GM21717 (cell line): ENCODE results near the gene CBFA2T3.

Experiments used
- ATAC-seq: cut with Tn5 transposase; IDR thresholded peaks from one replicate; pipeline ENCODE4 v1.9.1; 2021; ENCODE audit warnings: mild to moderate bottlenecking, moderate library complexity; ENCODE audit not compliant: unreplicated experiment

CBFA2T3 gene

DNA sequence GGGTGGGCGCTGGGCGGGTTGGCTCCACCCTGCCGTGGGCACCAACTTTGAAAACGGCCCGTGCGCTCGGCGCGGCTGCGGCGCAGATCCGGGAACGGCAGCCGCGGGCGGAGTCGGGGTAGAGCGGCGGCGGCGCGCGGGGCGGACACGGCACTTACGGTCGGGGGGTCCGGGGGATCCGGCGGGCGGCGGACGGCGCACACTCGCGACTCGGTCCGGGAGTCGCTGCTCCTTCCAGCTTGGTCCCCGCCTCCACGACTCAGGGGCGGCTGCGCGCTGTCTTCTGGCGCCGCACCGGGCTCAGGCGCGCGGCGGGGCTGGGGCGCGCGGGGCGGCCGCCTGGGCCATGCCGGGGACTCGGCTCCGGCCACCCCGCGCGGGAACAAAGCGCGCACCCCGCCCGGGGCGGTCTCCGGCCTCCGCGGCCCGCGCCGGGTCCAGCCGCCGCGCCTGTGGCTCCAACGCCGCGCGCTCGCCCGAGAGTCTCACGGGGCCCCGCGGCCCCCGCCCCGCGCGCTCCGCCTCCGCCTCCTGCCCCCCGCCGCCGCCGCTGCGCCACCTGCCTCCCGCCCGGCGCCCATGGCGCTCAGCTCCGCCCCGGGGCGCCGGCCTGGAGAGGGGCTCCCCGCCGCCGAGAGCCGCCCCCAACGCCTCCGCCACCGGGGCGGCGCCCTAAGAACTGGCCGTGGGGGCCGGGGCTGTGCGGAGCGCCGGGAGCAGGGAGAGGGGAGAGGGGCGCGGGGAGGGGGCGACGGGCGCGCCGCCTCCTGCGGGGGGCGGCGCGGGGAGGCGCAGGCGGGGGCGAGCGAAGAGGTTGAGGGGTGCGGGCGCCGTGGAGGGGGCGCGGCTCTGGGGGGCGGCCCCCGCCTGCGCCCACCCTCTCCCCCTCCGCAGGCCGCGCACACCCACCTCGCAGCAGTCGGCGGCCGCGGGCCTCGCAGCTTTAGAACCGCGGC lies 35.9 kb downstream of the CBFA2T3 start:
- ATAC-seq: no peak

DNA sequence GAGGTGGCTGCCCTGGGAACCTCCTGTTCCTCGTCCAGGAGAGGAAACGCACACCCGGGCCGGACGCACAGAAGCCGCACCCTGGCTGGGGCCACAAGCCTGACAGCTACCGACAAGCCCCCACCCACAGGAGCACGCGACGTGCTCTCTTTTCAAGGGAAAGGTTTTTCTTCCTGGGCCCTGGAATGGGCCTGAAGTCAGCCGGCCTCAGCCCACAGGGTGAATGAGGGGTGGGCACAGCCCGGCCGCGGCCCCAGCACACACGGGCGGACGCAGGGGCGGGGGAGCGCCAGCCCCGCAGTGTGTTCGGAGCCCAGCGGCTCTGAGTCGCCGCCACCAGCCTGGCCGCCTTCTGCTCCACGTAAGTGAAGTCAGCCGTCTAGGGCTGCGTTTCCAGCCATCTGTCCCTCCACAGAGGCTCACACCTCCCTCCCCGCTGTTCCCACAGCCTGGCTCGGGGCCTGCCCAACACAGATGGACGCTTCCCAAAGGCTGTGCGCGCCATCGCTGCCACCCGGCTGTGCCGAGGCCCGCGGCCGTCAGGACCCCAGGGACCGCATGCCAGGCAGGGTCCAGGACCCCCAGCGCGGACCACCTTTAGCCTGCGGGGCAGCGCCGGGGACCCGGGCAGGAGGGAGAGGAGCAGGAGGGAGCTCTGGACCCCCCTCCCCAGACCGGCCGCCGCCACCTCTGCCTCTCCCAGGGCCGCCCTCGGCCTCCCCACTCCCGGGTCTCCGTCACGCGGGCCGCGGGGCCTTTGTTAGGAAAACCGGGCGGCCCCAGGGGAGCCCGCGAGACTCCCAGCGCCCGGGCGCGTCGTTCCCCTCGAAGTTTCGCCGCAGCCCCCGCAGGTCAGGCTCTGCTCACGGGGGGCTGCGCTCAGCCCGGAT lies 36.8 kb downstream of the CBFA2T3 start:
- ATAC-seq: no peak

DNA sequence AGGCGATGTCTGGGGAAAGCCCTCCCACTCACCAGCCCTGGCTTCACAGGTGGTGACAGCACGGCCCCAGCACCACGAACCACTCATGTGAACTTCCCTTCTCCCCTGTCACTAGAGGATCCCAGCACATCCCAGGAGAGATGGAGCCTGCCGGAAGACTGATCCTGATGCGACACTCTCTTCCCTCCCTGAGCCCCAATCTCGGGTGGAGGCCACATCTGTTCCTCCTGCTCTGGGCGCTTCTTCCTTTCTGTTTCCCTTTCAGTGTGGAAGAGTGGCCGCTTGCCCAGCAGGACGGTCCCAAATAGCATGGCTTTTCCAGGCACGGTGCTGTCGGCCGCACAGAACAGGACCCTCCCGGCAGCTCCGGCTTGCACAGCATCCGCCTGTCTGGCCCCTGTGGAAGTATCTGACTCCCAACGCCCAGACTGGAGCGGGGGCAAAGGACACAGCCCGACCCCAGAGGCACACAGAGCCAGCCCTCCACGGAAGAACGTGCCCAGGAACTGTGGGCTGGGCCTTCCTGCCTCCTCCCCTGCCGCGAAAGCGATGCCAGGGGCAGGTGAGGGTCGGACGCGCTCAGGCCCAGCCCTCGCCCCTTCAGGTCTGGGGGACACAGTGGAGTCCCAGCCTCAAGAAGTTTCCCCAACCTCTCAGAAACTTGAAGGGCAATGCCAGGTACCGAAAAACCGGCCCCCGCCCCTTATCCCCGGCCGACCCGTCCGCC lies 37.6 kb downstream of the CBFA2T3 start:
- ATAC-seq: no peak

DNA sequence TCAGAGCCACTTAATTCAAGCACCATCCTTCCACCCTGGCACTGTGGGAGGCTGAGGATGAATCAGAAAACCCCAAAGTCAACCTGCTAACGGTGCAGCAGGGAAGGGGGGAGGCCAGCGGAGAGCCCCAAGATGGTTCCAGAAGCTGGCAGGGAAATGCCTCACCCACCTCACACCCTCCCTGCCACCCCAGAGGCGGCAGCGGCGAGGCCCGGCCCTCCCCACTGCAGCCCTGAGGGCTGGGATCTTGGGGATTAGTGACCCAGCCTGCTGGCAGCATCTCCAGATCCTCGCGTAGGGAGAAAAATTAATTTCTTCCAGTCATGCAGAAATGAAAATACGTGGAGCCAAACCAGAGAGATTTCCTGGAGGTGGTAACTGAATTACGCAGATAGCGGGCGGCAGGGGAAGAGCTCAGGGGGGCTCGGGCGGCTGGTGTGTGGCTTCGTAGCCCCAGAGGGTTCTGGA lies 38.2 kb downstream of the CBFA2T3 start:
- no peak for ATAC-seq

DNA sequence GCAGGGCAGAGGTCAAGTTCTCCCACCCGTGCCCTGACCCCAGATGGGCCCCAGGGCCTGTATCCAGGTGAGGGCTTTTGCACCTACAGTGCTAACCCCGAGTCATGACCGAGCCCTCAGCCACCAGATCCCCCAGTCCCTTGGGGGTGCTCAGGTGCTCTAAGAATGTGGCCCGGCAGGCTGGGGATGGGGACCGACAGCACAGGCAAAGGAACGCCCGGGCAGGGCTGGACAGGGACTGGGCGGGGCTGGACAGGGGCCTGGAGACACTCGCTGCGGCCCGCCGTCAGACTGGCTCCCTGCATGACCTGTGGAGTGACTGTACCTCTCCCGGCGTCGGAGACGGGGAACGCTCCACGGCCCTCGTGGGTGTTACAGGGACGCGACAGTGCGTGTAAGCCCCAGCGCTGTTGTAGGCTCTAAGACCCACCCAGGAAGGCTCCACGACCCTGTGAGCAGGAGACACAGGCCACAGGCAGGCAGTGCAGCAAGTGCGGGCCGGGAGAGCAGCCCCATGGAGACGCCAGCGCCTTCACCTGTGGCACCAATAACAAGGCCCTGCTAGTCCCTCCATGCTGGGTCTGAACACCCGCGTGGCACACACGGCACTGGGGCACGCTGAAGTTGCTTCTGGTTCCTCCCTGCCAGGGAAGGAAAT lies 38.8 kb downstream of the CBFA2T3 start:
- ATAC-seq: no peak

DNA sequence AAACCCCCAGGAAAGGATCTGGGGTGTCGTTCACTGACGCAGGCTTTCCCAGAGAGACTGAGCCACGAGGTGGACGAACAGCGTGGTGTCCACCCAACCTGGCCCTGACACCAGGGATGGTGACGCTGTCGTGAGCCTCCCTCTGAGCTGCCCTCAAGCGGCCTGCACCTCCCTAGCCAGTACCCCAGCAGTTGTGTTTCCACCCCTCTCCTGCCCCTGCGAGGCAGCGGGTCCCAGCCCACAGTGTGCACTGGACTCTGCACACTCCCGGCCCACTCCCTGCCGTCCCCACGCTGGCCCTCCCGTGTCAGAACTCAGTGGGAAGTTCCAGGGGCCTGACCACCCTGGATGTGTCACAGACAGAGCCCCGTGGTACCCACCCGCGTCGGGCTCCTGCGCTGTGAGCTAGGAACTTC lies 39.8 kb downstream of the CBFA2T3 start:
- no peak for ATAC-seq

DNA sequence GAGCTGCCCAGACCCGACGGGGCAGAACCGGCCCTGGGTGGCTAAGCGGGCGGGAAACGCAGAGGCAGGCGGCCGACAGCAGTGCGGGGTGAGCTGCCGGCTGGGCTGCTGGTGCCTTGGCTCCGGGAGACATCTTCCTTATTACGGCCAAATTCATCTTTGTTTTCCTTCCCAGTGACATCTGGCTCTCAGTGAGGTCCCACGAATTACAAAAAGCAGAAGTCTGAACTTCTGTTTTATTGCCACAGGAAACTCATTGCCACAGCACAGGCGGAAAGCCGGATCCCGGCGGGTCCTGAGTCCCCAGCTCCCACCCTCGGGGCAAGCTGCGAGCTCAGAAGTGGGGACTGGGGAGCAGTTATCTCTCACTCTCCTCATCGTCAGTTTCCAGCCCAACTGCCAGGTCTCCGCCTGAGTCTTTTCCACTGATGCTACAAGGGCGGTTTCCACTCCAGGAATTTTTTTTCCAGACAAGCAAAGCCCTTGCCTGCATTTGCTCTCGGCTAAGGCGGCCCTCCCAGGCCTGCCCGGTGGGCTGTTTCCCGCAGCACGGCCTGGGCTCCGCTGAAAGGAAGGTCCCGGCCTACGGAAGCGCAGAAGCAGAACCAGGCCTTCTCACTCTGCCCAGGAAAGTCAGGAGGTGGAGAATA lies 40.3 kb downstream of the CBFA2T3 start:
- ATAC-seq: no peak

DNA sequence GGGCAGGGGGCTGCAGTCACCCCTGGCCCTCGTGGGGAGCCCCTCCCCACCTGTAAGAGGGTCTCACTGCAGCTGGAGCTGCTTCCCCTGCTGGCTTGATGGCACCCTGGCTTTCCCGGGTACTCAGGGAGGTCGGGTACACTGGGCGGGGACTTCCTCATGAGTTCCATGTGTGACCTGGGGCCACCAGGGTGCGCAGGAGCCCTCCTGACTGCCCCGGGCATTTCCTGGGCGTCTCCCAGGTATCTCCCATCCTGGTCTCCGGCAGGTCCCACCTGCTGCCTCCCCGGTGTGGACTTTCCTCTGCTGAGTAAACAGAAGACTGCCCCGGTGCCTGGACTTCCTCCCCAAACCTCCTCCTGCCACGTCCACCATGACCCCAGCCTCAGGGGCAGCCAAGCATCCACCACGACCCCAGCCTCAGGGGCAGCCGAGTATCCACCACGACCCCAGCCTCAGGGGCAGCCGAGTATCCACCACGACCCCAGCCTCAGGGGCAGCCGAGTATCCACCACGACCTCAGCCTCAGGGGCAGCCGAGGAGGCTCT lies 40.9 kb downstream of the CBFA2T3 start:
- no peak for ATAC-seq

DNA sequence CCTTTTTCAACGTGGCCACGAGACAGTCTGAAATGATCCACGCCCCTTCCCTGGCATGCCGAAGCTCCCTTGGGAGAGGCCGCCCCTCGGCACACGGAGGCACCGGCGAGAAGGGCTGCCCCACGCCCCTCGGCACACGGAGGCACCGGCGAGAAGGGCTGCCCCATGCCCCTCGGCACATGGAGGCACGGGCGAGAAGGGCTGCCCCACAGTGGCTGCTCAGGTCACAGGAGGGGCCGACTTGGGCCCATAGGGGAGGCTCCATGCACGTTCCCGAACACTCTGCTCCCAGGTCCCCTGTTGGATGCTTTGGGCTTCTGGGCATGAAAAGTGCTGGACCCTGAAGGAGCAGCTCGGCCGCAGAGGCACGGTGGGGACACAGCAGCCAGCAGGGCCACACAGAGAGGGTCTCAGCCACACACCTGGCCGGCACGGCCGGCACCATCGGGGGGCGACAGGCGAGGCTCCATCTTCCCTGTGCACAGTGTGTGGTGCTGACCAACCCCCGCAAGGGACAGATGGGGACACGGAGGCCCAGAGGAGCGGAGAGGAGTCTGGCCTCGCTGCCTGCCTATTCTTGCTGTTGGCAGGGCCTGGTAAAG lies 42.8 kb downstream of the CBFA2T3 start:
- ATAC-seq: no peak

DNA sequence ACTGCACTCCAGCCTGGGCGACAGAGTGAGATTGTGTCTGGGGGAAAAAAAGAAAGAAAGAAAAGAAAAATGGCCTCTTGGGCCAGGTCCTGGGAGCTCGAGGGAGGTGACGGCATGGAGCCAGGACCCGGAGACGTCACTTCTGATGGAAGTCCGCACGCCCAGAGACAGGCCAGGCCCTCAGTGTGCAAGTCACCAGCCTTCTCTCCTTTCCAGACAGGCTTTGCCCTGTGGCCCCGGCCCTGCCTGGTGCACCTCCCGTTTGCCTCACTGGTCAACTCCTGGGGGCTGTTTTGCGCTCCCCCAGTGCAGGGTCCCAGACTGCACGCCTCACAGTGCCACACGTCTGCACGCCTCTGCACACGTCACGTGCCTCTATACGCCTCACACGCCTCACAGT lies 44.1 kb downstream of the CBFA2T3 start:
- no peak for ATAC-seq

DNA sequence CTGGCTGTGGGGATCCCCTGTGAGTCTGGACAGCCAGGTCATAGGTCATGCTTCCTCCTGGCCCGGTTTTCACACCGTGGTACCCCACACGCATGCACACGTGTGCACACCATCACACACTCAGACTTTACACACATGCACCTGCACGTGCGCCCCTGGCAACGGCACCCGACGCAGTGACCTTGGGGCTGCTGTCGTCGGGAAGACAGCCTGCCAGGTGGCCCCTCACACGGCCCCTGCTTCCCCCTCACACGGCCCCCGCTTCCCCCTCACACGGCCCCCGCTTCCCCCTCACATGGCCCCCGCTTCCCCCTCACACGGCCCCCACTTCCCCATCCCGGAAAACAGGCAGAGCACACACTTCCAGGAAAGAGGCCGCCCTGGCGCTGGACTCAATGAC lies 45.1 kb downstream of the CBFA2T3 start:
- no peak for ATAC-seq

DNA sequence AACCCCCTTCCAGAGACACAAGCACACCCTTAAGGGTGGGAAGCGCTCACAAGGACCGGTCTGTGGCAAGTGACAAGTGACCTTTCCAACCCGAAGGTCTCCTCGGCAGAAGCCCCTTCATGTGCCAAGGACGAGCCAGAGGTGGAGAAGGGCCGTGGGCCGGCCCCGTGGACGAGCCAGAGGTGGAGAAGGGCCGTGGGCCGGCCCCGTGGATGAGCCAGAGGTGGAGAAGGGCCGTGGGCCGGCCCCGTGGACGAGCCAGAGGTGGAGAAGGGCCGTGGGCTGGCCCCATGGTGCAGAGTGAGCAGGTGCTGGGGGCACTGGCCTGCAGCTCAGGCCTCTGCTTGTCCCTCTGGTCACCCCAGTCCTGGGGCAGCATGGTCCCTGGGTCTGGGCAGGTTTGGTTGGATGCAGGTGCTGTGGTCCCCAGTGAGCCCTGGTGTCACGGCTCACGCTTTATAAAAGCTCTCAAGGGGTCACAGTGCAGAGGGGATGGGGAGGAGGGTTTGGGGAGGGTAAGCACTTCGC lies 45.6 kb downstream of the CBFA2T3 start:
- no peak for ATAC-seq

DNA sequence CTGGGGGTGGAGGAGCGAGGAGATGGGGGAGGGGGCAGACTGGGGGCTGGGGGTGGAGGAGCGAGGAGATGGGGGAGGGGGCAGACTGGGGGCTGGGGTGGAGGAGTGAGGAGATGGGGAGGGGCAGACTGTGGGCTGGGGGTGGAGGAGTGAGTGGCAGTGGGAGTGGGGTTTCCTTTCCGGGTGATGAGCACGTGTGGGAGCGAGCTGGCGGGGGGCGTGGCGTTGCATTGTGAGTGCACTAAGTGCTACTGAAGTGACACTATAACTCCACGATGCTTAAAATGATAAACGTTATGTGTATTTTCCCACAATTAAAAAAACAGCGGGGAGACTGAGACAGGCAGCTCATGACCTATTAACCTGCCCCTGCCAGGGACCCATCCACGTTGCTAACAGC lies 46.3 kb downstream of the CBFA2T3 start:
- ATAC-seq: no peak

DNA sequence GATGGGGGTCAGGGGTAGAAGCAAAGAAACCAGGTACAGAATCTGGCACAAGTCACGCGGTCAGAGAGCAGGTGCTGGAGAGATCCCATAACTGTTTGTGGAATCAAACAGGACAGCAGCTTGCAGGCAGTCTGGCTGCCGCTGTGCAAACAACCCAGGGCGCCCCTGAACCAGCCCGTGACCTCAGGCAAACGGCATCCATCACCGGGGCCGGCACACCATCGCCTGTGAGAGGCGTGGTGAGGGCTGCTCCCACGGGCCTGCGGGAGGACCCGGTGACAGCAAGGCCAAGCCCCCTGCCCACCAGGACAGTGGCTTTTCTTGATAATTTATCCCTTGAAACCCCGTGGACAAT lies 47.9 kb downstream of the CBFA2T3 start:
- no peak for ATAC-seq

DNA sequence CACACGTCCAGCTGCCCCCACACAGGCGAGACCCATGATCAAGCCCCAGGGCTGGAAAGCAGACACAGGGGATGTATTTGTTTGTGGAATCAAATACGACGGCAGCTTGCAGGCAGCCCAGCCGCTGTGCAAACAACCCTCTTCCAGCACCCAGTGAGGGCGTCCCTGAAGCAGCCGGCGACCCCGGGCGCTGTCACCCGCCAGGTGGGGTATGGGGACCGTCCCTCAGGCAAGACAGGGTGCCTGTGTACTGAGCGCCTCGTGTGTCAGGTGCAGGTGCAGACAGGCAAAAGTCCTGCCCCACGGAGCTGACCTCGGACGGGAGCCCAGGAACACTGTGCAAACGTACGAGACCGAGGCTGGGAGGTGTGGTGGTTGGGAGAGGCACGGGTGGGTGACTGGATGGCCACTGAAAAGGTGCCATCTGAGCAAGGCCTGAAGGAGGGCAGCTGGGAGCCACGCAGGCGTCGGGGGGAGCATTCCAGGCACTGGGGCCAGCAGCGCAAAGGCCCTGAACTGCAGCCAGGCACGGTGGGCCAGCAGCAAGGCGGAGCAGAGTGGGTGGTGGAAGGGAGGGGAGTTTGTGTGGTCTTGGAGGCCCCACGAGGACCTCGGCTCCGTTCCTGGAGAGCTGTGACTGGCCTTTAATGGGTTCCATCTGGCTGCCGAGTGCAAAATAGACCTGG lies 48.5 kb downstream of the CBFA2T3 start:
- no peak for ATAC-seq

DNA sequence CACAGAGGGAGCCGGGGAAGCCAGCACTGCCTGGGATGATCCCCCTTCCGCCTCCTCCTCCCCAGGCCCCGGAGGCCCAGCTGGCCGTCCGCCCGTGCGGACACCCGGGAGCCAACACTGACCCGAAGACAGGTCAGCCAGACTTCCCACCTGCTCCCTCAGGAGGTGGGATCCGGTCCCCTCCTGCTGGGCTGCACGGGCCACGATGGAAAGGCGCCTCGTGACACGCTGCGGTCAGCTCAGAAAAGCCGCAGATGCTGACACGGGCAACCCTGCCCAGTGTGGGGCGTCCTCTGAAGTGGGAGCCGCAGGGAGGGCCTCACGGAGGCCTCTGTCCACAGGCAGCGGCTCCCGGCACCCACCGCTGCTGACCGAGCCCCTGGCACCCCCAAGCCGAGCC lies 49.3 kb downstream of the CBFA2T3 start:
- no peak for ATAC-seq

DNA sequence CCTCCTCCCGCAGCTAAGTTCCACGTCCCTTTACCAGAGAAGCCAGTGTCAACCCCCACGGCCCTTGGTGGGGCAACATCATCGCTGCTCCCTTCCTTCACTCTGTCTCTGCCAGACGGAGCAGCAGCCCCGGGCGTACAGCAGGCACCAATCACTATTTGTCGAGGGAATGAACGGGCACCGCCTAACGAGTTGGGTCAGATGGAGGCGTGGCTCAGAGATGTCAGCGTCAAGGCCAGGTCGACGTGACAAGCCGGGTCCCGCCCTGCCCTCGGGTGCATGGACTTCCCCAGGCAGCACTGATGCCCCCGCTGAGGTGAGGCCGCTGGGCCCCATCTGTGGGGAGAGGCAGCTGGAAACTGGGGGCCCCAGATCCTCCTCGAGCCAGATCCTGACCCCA lies 50.0 kb downstream of the CBFA2T3 start:
- no peak for ATAC-seq

DNA sequence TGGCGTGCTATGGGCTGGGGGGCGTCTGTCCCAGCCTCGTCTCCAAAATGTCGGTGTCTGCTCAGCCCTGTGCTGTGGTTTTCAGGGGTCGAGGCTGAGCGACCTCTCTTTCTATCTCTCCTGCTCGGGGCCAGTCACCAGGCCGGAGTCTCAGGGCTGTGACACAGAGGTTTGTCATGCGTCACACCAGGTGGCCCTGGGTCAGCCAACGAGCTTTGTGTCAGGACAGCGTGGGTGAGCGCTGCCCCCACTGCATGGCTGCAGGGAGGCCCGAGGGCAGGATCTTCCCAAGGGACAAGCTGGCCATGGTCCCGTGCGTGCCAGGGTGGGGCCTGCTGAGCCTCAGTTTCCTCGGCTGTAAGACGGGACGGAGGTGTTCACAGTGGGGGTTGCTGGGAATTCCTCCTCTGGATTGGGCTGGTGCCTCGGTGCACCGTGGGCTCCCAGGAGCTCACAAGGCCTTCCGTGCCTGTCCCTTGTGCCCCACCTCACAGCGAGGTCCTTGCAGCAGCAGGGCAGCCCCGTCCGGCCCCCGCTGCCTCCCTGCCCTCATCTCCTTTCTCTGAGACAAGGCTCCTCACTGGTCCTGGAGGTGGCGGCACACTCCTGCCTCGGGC lies 50.5 kb downstream of the CBFA2T3 start:
- ATAC-seq: no peak
